ENCODE measurements around the gene FN1.

GRCh38 chr2:215417400-215417951 lies 18.4 kb downstream of the FN1 start:
- TF ChIP-seq ZNF19 (tag by site-specific recombination; IDR thresholded peaks at IDR 0.05; ENCODE audit: low read depth) (no peak), ZNF704 (tag by site-specific recombination; IDR thresholded peaks at IDR 0.05) (no peak)
- TF ChIP-seq, protein P1, sequence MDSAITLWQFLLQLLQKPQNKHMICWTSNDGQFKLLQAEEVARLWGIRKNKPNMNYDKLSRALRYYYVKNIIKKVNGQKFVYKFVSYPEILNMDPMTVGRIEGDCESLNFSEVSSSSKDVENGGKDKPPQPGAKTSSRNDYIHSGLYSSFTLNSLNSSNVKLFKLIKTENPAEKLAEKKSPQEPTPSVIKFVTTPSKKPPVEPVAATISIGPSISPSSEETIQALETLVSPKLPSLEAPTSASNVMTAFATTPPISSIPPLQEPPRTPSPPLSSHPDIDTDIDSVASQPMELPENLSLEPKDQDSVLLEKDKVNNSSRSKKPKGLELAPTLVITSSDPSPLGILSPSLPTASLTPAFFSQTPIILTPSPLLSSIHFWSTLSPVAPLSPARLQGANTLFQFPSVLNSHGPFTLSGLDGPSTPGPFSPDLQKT (IDR thresholded peaks at IDR 0.05; ENCODE audit: borderline replicate concordance, low read depth, low read length) = no peak
